Naive thymus-derived CD8-positive, alpha-beta T cell (primary cell): ENCODE measurements around the gene CYP4F3. TPM values are rescaled to one million over a fixed set of nuclear protein-coding genes. Genes with fewer than 3 reads are reported as not detected.

Experiments used
- ATAC-seq, 2 donors: fragments of 150-1000 bp; cut with Tn5 transposase in 1 of 2; sonication (Bioruptor Pico), chemical (Tn5 transposase) in 1 of 2; 1 replicate in 1 of 2; 2 replicates in 1 of 2; pipeline ENCODE4 v1.10.0; 2021; ENCODE audit warnings: mild to moderate bottlenecking in 2 of 2, moderate library complexity in 2 of 2
- POLR2A ChIA-PET: fragments of 350-600 bp; sonication (Branson Sonifier 250); formaldehyde crosslinking; loops from one replicate; lab custom pipeline; 2021; ENCODE audit warnings: antibody characterized with exemption; lab: Charles Lee
- DNase-seq, 10 donors: peaks; one replicate each; pipeline versions ENCODE4 v3.0.0 to v3.0.0-alpha.2; 2020 to 2022
- H3K27ac Mint-ChIP-seq, 10 donors: one replicate each; pipeline ENCODE4 v1.8.0; 2020 to 2022; ENCODE audit warnings: mild to moderate bottlenecking in 10 of 10, mixed read lengths in 10 of 10, moderate library complexity in 4 of 10, inconsistent platforms in 1 of 10
- H3K27me3 Mint-ChIP-seq, 5 donors: one replicate each; pipeline ENCODE4 v1.8.0; 2021 to 2022; ENCODE audit warnings: mixed read lengths in 5 of 5
- H3K36me3 Mint-ChIP-seq, 3 donors: one replicate each; pipeline ENCODE4 v1.8.0; 2020 to 2022; ENCODE audit warnings: mixed read lengths in 3 of 3, mild to moderate bottlenecking in 2 of 3, inconsistent platforms in 1 of 3
- H3K4me1 Mint-ChIP-seq, 4 donors: one replicate each; pipeline ENCODE4 v1.8.0; 2021 to 2022; ENCODE audit warnings: mixed read lengths in 4 of 4
- H3K4me3 Mint-ChIP-seq, 10 donors: one replicate each; pipeline ENCODE4 v1.8.0; 2020 to 2022; ENCODE audit warnings: mild to moderate bottlenecking in 10 of 10, mixed read lengths in 10 of 10, moderate library complexity in 6 of 10, inconsistent platforms in 1 of 10
- H3K9me3 Mint-ChIP-seq, 9 donors: one replicate each; pipeline ENCODE4 v1.8.0; 2020 to 2022; ENCODE audit warnings: mixed read lengths in 9 of 9, mild to moderate bottlenecking in 3 of 9, inconsistent platforms in 1 of 9, moderate library complexity in 1 of 9
- polyA plus RNA-seq, 3 donors: library from polyadenylated mRNA; unstranded; fragments of 300-500 nt; fragmentation: Illumina TruSeq; gene quantifications; one replicate each; pipeline ENCODE4 v1.2.3, GENCODE V29; 2021
- total RNA-seq, 8 experiments: library from RNA in 2 of 8; stranded (reverse) in 2 of 8; gene quantifications; one replicate each; pipeline ENCODE4 v1.2.3 and lab custom pipeline; 2021 to 2026

The CYP4F3 gene
- total and polyA plus RNA-seq, 5 experiments from 2014 or later = not detected

GRCh38 chr19:15616183-15616582 is 24.5 kb upstream of the CYP4F3 start:
- H3K4me3 Mint-ChIP-seq = no peak overlapping the region
- no peaks in the 10 kb centered on the region for H3K4me1 Mint-ChIP-seq
- no peak for DNase-seq
- H3K9me3 Mint-ChIP-seq = peaks cover 0 to 2% (median 0%) of the 10 kb centered on the region in 9 donors
- peak overlapping the region in 1 of 10 donors; percentile 5 for H3K27ac Mint-ChIP-seq
- ATAC-seq = no peak
- H3K27me3 Mint-ChIP-seq = peaks cover 13 to 51% (median 39%) of the 10 kb centered on the region in 5 donors
- H3K36me3 Mint-ChIP-seq = no peaks in the 10 kb centered on the region
- POLR2A ChIA-PET = no interaction called here

- no peak overlapping the region for H3K4me3 Mint-ChIP-seq
- ATAC-seq = no peak
- no peaks in the 10 kb centered on the region for H3K4me1 Mint-ChIP-seq
- H3K9me3 Mint-ChIP-seq = peaks cover 0 to 2% (median 0%) of the 10 kb centered on the region in 9 donors
- H3K36me3 Mint-ChIP-seq = no peaks in the 10 kb centered on the region
- DNase-seq = no peak
- POLR2A ChIA-PET = no interaction called here
- H3K27me3 Mint-ChIP-seq = peaks cover 17 to 56% (median 39%) of the 10 kb centered on the region in 5 donors
- H3K27ac Mint-ChIP-seq = no peak overlapping the region
Observed at GRCh38 chr19:15616627-15617270, 23.9 kb upstream of the CYP4F3 start.

GRCh38 chr19:15618321-15618720 is 22.4 kb upstream of the CYP4F3 start:
- no peak overlapping the region for H3K4me3 Mint-ChIP-seq
- no peaks in the 10 kb centered on the region for H3K36me3 Mint-ChIP-seq
- peaks cover 25 to 72% (median 49%) of the 10 kb centered on the region in 5 donors for H3K27me3 Mint-ChIP-seq
- no peak for DNase-seq
- POLR2A ChIA-PET = no interaction called here
- no peak overlapping the region for H3K27ac Mint-ChIP-seq
- peaks cover 0 to 2% (median 0%) of the 10 kb centered on the region in 9 donors for H3K9me3 Mint-ChIP-seq
- H3K4me1 Mint-ChIP-seq = peaks cover 0 to 4% (median 0%) of the 10 kb centered on the region in 4 donors
- no peak for ATAC-seq

- Mint-ChIP-seq H3K36me3 (no peaks in the 10 kb centered on the region), H3K4me3 (no peak overlapping the region), H3K4me1 (peaks cover 0 to 4% (median 0%) of the 10 kb centered on the region in 4 donors), H3K27ac (no peak overlapping the region), H3K27me3 (peaks cover 26 to 72% (median 46%) of the 10 kb centered on the region in 5 donors), H3K9me3 (peaks cover 0 to 2% (median 0%) of the 10 kb centered on the region in 9 donors)
- DNase-seq (no peak), ATAC-seq (no peak)
- POLR2A ChIA-PET = no interaction called here
Observed at GRCh38 chr19:15621801-15622200, 18.9 kb upstream of the CYP4F3 start.

- Mint-ChIP-seq H3K27me3 (peaks cover 25 to 66% (median 39%) of the 10 kb centered on the region in 5 donors), H3K27ac (no peak overlapping the region), H3K36me3 (no peaks in the 10 kb centered on the region), H3K4me3 (no peak overlapping the region), H3K9me3 (peaks cover 0 to 2% (median 0%) of the 10 kb centered on the region in 9 donors), H3K4me1 (peaks cover 0 to 4% (median 0%) of the 10 kb centered on the region in 4 donors)
- POLR2A ChIA-PET = no interaction called here
- ATAC-seq (no peak), DNase-seq (no peak)
Observed at GRCh38 chr19:15622991-15623390, 17.7 kb upstream of the CYP4F3 start.

- no peak for ATAC-seq
- Mint-ChIP-seq H3K27me3 (peaks cover 20 to 65% (median 37%) of the 10 kb centered on the region in 5 donors), H3K36me3 (no peaks in the 10 kb centered on the region), H3K9me3 (no peaks in the 10 kb centered on the region), H3K4me3 (no peak overlapping the region), H3K27ac (no peak overlapping the region), H3K4me1 (peaks cover 0 to 4% (median 0%) of the 10 kb centered on the region in 4 donors)
- DNase-seq = no peak
- POLR2A ChIA-PET = no interaction called here
Observed at GRCh38 chr19:15623711-15624318, 16.9 kb upstream of the CYP4F3 start.

- ATAC-seq = no peak
- peak overlapping the region in 1 of 10 donors; percentile 48 for H3K4me3 Mint-ChIP-seq
- no peaks in the 10 kb centered on the region for H3K36me3 Mint-ChIP-seq
- POLR2A ChIA-PET = no interaction called here
- DNase-seq = no peak
- H3K4me1 Mint-ChIP-seq = peaks cover 0 to 5% (median 2%) of the 10 kb centered on the region in 4 donors
- peak overlapping the region in 1 of 10 donors; percentile 69 for H3K27ac Mint-ChIP-seq
- H3K27me3 Mint-ChIP-seq = peaks cover 5 to 30% (median 22%) of the 10 kb centered on the region in 5 donors
- H3K9me3 Mint-ChIP-seq = no peaks in the 10 kb centered on the region
Observed at GRCh38 chr19:15628236-15629002, 12.3 kb upstream of the CYP4F3 start.

GRCh38 chr19:15629003-15629880 is 11.5 kb upstream of the CYP4F3 start:
- Mint-ChIP-seq H3K4me3 (peak overlapping the region in 1 of 10 donors; percentile 43), H3K36me3 (no peaks in the 10 kb centered on the region), H3K4me1 (peaks cover 0 to 9% (median 2%) of the 10 kb centered on the region in 4 donors), H3K9me3 (no peaks in the 10 kb centered on the region), H3K27ac (no peak overlapping the region), H3K27me3 (peaks cover 8 to 23% (median 15%) of the 10 kb centered on the region in 5 donors)
- POLR2A ChIA-PET = interaction anchor here (0.6 kb wide), 1 partner anchor 185 kb away, joined by 3 read pairs; no protein-coding TSS in a partner anchor
- peak; percentile 99 for ATAC-seq
- DNase-seq = peak; percentile 74 to 93 (median 87)

GRCh38 chr19:15631817-15632216 is 8.9 kb upstream of the CYP4F3 start:
- peaks cover 0 to 9% (median 2%) of the 10 kb centered on the region in 4 donors for H3K4me1 Mint-ChIP-seq
- H3K27ac Mint-ChIP-seq = no peak overlapping the region
- ATAC-seq (peak in 1 of 2 donors; percentile 50), DNase-seq (peak in 7 of 10 donors; percentile 9 to 38 (median 25))
- POLR2A ChIA-PET = no interaction called here
- no peaks in the 10 kb centered on the region for H3K36me3 Mint-ChIP-seq
- H3K27me3 Mint-ChIP-seq = peaks cover 13 to 35% (median 20%) of the 10 kb centered on the region in 5 donors
- no peak overlapping the region for H3K4me3 Mint-ChIP-seq
- H3K9me3 Mint-ChIP-seq = no peaks in the 10 kb centered on the region

- Mint-ChIP-seq H3K27me3 (peaks cover 16 to 40% (median 24%) of the 10 kb centered on the region in 5 donors), H3K9me3 (no peaks in the 10 kb centered on the region), H3K4me1 (peaks cover 0 to 9% (median 2%) of the 10 kb centered on the region in 4 donors), H3K27ac (no peak overlapping the region), H3K36me3 (no peaks in the 10 kb centered on the region), H3K4me3 (no peak overlapping the region)
- ATAC-seq (no peak), DNase-seq (no peak)
- POLR2A ChIA-PET = no interaction called here
Observed at GRCh38 chr19:15633082-15633835, 7.4 kb upstream of the CYP4F3 start.

- H3K36me3 Mint-ChIP-seq = no peaks in the 10 kb centered on the region
- peaks cover 16 to 35% (median 21%) of the 10 kb centered on the region in 5 donors for H3K27me3 Mint-ChIP-seq
- POLR2A ChIA-PET = no interaction called here
- no peak for DNase-seq
- ATAC-seq = no peak
- no peak overlapping the region for H3K27ac Mint-ChIP-seq
- H3K9me3 Mint-ChIP-seq = no peaks in the 10 kb centered on the region
- peaks cover 0 to 9% (median 1%) of the 10 kb centered on the region in 4 donors for H3K4me1 Mint-ChIP-seq
- no peak overlapping the region for H3K4me3 Mint-ChIP-seq
Observed at GRCh38 chr19:15634105-15634504, 6.6 kb upstream of the CYP4F3 start.
